ENCODE data around the gene ZSCAN9.
A peak's percentile ranks its signal among the peaks of the same experiment; 100 is the strongest.

The ZSCAN9 gene

DNA sequence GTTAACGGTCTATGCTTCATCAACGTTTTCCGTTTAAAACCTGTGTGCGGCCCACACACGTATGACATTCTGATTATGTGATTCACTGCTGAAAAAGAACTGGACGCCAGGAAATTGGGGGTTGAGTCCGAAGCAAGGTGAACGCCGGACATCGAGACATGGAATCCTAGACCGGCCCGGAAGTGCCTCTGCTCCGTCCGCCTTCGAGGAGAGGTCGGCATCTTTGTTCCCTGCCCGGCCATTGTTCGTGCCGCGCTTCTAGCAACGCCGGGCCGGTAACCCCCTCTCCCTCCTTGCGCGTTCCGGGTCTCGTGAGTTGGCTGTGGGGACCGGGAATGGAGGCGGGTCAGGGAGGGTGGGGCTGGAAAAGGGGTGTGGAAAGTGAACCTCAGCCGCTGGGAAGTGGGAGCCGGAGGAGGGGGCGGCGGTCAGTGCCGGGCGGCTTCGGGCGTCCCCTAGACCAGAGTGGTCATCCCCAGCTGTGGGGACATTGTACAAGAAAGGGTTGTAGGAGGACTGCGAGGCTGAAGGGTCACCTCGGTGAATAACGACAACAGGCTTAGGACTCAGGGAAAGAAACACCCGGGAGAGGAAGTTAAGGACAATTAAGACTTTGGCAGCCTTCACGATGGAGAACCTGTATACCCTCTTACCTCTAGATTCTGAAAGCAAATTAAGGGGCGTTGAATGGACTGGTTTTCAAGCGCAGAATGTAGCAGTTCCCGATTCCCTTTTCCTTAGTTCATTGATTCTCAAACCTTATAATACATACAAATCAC lies at the start of gene ZSCAN9:
TSS of gene ZSCAN9 (plus strand) at position 220 of the 779 bp plus-strand sequence. CDS start 1,810 bp downstream, outside the sequence.
- peak; percentile 28 for DNase-seq (ENCODE audit: low read depth)

DNA sequence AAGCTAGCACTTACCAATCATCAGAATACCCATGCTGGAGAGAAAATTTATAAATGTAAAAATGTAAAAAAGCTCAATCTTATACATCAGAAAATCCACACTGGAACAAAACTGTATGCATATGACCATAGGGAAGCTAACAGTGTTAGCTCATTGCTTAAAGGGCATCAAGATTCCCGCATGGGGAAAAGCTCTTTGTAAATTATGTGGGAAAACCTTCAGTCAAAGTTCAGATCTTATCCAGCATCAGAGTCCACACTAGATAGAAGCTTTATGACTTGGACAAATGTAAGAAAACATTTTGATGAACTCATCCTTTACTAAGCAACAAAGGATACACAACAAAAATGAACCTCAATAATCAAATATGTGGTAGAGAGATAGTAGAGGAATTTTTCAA lies 48.7 kb upstream of the ZSCAN9 start:
- no peak for DNase-seq (ENCODE audit: low read depth)

DNA sequence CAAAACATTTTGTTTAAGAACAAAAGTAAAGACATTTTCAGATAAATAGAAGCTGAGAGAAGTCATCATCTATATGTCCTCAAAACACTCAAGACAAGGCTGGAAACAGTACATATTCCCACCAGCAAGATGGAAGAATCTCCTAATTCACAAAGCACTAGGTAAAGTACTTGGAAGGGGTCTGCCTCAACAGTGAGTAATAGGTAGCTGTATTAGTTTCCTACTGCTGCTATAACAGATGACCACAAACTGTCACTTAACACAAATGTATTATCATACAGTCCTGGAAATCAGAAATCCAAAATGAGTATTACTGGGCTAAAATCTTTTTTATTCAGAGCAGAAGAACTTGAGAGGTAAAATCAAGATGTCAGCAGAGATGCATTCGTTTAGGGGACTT lies 42.8 kb upstream of the ZSCAN9 start:
- DNase-seq (ENCODE audit: low read depth), result no peak

DNA sequence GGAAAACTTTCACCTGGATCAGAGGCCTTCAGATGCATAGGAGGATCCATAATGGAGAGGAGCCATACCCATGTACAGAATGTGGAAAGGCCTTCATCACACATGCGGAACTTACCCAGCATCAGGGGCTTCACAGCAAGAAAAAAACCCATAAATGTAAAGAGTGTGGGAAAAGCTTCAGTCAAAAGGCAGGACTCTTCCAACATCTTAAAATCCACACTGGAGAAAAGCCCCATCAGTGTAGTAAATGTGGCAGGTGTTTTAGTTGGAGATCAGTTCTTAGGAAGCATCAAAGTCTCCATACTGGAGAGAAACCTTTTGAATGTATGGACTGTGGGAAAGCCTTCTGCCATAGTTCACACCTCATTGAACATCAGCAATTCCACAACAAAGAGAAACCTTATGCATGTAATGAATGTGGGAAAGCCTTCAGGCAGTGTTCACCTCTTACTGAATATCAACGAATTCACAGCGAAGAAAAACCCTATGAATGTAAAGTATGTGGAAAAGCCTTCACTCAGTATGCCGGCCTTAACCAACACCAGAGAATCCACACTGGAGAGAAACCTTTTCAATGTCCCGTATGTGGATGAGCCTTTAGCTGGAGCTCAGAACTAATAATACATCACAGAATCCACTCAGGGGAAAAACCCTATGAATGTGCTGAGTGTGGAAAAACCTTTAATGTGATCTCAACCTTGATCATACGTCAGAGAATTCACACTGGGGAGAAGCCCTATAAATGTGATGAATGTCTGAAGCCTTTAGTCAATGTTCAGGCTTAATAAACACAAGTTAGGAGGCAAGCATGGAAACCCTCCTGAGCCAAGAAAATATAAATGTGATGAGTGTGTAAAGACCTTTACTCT lies 36.7 kb upstream of the ZSCAN9 start:
- no peak for DNase-seq (ENCODE audit: low read depth)

DNA sequence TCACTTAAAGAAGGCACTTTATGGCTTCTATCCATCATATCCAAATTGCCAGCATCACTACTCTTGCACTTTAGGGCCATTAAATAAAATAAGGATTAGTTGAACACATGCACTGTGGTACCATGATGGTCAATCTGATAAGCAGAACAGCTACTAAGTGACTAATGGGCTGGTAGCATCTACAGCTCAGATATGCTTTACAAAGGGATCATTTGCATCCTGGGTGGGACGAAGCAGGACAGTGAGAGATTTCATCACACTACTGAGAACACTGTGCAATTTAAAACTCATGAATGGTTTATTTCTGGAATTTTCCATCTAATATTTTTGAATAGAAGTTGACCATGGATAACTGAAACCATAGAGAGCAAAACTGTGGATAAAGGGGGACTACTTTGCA lies 25.1 kb upstream of the ZSCAN9 start:
- no peak for DNase-seq (ENCODE audit: low read depth)

DNA sequence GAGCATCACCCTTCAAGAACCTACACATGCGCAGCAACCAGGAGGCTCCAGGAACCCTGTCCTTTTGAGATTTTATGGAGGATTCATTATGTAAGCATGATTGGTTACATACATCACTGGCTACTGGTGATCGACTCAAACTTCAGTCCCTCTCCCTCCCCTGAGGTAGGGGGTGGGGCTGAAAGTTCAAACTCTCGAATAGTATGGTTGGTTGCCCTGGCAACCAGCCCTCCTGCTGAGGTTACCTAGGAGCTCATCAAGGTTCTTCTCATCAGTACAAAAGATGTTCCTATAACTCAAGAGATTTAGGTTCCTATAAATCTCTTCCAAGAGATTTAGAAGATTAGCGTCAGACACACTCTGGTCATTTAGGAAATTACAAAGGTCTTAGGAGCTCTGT lies 21.9 kb upstream of the ZSCAN9 start:
- no peak for DNase-seq (ENCODE audit: low read depth)

DNA sequence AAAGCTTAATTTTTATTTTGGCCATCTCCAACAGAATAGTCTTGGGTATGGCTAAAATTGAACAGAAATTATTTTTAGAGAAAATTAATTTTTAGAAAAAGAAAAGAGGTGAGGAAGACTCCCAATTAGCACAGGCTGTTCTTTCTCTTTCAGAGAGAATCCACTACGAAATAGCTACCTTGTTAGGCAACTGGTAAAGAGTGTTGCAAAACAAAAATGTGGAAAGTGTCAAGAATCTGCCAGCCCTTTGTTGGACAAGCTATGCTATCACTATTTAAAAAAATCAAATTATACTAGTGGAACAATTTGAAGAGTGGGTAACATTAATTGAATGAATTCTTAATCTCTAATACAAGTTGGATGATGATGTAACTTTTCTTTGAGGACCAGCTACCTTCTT lies 19.2 kb upstream of the ZSCAN9 start:
- no peak for DNase-seq (ENCODE audit: low read depth)

DNA sequence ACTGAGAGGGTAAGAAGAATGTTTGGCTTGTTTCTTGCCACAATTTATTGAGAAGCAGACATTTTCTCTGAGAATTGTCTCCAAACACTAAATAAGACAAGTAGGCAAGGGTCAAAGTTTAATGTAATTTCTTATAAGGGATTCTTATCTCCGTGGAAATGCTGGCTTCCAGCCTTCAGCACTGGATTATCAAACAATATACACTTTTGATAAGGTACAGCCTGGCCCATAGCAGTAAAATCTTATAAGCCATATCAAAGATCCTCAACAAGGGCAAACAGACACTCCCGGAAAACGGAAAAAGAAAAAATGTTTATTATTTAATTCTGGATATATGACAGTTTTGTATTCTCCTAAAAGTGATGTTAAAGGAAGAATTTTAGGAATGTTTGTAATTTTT lies 18.5 kb upstream of the ZSCAN9 start:
- DNase-seq (ENCODE audit: low read depth), result no peak

DNA sequence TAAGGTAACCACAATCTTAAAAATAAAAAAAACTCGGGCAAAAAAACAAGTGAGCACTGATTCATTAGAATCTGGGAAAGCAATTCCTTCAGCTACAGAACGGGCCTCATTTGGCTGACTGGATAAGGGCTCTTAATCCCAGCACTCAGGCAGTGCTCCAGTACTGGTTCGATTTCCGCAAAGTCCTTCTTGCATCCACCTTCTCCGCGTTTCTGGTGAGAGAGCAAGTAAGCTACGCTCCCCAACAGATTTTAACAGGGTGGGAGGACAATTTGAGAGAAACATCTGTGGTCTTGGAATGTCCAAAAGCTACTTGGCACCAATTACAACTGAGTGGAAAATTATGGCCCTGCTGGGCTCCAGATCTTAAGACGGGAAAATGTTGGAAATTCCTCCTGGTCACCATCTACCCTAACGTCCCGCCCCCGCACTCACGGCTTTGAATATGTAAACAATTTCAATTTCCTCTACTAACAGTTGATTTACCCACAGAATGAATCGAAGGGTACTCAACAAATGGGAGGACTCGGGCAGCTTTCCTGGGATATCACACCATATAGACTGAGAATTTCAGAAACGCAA lies 18.1 kb upstream of the ZSCAN9 start:
- DNase-seq (ENCODE audit: low read depth), result no peak

DNA sequence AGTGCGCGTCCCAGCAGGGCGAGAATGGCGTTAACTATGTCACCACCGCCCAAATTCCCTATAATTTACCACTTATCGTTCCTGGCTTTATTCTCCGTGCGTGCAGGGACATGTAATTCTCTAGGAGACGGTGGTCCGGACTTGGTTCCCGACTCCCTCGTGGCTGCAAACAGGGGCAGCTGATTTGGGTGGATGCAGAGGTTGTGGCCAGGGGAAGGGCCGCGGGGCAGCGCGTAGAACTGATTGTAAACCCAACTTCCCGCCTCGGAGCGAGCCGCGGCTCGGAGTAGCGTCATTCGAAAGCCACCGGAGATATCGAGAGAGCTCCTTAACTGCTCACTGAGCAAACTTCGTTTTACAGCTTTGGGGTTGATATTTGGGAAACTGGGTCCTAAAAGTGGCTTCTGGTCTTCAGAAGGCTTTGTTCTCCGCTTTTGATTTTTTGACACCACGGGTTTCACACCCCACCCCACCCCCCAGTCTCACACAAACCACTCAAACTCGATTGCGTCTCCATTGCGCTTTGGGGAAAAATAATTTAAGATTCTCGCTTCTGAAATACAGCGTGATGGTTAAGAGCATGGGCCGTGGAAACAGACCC lies 17.5 kb upstream of the ZSCAN9 start:
- no peak for DNase-seq (ENCODE audit: low read depth)

DNA sequence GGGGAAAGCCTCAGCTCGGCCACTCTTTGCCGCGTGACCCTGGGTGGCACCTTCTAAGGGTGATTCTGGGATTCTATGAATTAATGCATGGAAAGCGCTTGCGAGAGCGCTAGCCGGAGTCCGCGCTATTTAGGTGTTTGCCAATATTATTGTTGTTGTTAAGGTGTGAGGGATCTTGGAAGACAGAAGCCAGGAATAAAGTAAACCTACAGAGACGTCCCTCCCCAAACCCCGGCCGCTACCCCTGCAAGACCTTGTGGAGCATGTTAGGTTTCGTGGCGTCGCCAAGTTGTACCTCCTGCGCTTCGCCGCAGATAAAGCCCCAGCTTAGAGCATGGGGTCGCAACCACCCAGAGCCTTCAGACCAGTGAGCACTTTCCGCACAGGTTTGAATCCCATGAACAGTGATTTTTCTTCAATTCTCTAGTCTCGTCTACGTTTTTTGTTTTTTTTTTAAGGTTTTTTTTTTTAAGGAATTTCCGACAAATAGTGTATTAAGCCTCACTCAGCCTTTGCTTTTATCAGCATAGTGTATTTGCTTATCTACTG lies 16.9 kb upstream of the ZSCAN9 start:
- DNase-seq (ENCODE audit: low read depth), result no peak

DNA sequence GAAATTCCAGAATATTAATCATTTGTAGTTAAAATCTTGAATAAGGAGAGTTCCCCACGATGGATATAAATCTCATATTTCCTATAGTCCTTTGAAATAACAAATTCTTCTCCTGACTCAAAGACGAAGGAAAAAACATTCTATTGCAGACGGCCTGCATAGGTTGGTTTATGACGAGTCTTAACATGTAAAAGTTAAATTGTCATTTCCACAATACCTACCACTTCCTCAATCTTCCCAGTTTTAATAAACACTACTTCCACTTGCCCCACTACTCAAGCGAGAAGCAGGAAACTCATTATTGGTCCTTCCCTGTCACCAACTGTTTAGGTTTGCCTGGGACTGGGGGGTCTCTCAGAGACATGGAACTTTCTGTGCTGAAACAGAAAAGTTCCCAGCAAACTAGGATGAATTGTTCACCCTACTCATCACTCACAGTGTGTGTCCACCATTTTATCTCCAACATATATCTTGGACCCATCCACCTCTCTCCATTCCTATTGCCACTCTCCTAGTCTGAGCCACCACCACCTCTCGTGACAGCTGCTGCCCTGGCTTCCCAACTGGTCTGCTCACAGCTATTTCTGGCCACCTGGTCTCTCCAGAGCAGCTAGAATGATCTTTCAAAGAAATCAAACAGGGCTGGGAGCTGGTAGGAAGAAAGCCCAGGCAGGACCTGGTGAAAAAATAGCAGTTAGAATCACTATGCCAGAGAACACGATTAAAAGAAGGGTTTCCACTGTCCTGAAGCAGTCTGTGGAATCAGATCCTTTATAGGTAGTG lies 15.1 kb upstream of the ZSCAN9 start:
- no peak for DNase-seq (ENCODE audit: low read depth)

DNA sequence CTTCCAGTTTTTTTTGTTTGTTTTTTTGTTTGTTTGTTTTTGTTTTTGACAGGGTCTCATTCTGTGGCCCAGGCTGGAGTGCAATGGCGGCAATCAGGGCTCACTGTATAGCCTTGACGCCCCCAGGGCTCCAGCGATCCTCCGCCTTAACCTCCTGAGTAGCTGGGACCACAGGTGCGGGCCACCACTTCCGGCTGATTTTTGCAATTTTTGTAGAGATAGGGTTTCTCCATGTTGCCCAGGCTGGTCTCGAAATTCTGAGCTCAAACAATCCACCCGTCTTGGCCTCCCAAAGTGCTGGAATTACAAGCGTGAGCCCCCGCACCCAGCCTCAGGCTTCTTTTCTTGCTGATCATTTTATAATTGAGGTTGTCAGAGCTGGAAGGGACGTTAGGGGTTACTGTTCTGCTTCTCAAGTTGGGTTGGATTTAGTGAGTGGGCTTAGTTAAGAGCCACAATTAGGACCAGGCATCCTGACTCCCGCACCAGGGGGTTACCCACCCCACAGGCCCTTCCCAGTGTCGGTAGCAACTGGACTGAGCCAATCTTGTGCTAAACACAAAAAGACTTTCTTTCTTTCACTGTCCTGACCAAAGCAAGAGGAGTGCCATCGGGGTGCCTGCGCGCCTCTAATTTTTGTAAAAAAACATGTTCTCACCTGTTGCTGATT lies 13.1 kb upstream of the ZSCAN9 start:
- no peak for DNase-seq (ENCODE audit: low read depth)

DNA sequence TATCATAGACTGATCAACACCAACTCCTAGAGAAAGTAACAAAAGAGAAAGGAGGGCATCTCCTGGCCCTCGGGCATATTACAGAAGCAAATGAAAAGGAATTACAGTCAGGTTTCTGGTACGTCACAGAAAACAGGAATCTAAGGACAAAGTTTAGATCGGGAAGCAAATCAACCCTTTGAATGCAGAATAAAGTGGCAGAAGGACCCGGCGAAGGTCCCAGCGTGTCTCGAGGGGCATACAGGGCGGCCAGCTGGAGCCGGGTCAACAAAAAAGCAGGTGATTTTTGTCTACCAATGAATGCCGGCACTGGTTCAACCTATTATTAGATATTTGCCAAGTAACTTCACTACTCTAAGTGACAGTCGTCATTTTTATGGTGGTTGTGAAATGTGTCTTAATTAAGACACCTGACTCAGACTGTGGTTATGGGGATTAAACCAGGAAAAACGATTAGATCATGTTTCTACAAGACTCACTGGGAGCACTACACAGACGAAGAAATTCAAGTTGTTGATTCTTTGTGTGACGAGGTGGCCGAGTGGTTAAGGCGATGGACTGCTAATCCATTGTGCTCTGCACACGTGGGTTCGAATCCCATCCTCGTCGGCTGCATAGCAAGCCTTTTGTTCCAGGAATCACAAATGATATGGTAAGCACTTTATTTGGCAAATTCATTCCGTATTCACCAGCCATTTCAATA lies 12.4 kb upstream of the ZSCAN9 start:
- DNase-seq (ENCODE audit: low read depth), result peak; percentile 53

DNA sequence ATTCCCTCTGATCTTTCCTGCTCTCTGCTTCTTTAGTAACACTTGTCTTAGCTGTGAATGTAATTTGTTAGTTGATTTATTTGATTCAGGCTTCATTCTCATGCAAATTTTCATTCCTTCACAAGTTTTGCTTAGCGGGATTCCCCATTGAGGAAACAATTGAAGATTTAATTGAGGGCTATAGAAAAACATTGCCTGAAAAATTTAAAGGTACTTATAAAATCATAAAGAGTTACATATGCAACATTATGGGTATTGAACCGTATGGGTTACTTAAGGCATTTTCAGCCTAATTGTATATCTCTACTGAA lies 11.9 kb upstream of the ZSCAN9 start:
- DNase-seq (ENCODE audit: low read depth), result no peak

DNA sequence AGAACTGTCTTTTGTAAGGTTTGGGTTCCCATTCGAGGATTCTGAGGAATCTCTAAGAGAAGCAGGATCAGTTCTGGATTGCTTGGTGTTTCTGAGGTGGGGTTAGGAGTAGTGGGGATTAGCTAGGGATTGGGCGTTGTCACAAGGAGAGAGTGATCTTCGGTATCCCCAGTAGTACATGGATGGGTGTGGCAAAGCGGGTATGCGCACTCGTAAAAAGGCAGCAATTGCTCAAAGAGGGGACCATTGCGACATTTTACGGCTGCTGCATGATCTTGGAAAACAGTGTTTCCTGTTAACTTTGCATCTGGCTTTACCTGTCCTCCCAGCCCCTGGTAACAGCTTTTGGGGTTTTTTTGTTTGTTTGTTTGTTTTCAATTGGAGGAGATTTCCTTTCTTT lies 9.7 kb upstream of the ZSCAN9 start:
- DNase-seq (ENCODE audit: low read depth), result no peak

DNA sequence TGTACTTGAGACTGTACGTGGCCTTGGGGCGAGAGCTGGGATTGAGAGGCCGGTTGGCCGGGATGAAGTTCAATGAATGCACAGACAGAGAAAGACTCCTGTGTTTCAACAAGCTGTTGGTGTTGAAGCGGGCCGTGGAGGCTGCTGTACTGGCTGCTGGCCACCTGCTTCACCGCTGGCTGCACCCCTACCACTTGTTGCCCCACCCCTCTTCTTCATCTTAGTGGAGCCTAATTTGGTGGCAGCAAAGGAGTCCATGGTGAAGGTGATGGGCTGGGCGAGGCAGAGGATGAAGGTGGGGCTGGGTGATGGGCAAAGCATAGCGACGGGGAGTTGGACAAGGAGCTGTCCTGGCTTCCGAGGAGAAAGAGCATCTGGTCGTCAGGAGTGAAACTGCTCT lies 7.2 kb upstream of the ZSCAN9 start:
- DNase-seq (ENCODE audit: low read depth), result no peak

DNA sequence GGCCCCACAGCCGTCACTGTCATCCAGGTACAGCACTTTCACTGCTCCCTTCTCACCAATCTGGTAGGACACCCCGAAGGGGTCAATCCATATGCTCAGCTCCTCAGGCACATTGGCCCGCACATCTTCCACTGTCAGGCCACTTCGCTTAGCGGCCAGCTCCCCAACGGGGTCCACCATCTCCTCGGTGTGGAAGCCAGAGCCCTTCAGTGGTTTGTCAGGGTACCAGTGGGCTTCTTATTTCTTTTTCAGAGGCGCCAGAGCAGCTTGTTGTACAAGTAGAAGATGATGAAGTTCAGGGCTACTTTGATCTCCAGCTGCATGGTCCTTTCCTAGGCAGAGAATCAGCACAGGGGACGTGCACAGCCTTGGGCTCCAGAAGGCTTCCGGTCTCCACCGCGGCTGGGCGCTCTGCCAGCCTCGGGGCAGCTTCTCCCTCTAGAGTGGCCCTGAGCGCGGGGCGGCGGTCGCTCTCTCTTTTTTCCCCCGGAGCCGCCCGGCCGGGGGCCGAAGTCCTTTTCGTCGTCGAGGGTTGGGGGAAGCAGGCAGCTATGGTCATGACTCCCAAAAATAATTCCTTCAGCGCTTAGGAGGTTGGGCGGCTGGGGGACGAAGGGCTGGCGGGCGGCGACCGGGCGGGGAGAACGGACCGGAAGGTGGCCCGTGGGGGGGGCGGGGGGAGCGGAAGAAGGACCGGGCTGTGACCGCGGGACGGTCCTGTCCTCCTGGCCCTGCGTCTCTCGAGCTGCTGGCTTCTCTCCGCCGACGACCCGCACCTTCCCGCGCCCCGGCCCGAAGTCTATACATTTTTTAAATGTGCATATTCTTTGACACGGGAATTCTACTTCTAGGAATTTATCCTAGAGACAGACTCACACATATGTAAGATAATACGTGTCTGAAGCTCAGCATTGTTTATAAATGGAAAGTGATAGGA lies 6.5 kb upstream of the ZSCAN9 start:
- peak; percentile 13 for DNase-seq (ENCODE audit: low read depth)

Measured in stimulated activated CD8-positive, alpha-beta memory T cell treated with anti-CD3 and anti-CD28 coated beads, Interleukin-7, amount 100 ng/mL, for 24 hours (primary cell).